ENCODE results near the gene ZNF488.
"Not testable (repeated sequence)": the region's sequence is repeated elsewhere in the genome, so short reads cannot be mapped to it uniquely, and the experiment has no call there.

The ZNF488 gene

GRCh38 chr10:47384148-47384921 lies at the start of gene ZNF488:
TSS of gene ZNF488 (minus strand) at chr10:47384293. CDS start at chr10:47368829, 15,464 bp downstream.
- peak; percentile 64 for DNase-seq

- DNase-seq = no peak
These were observed 41.8 kb upstream of the ZNF488 start for GRCh38 chr10:47425813-47426419.

GRCh38 chr10:47424231-47424630 lies 40.1 kb upstream of the ZNF488 start:
- DNase-seq = no peak

GRCh38 chr10:47423476-47423875 lies 39.4 kb upstream of the ZNF488 start:
- DNase-seq = no peak

- DNase-seq = no peak
These were observed 37.2 kb upstream of the ZNF488 start for GRCh38 chr10:47421057-47421952.

- DNase-seq = no peak
These were observed 36.4 kb upstream of the ZNF488 start for GRCh38 chr10:47420305-47421056.

- DNase-seq = no peak
These were observed 35.3 kb upstream of the ZNF488 start for GRCh38 chr10:47419421-47419820.

- no peak for DNase-seq
These were observed 34.9 kb upstream of the ZNF488 start for GRCh38 chr10:47418966-47419365.

GRCh38 chr10:47418321-47418720 lies 34.2 kb upstream of the ZNF488 start:
- DNase-seq = no peak

GRCh38 chr10:47416305-47417218 lies 32.5 kb upstream of the ZNF488 start:
- DNase-seq = not testable (repeated sequence)

GRCh38 chr10:47415520-47416304 lies 31.6 kb upstream of the ZNF488 start:
- DNase-seq = no peak

GRCh38 chr10:47414752-47415519 lies 30.8 kb upstream of the ZNF488 start:
- DNase-seq = no peak

GRCh38 chr10:47414227-47414592 lies 30.1 kb upstream of the ZNF488 start:
- no peak for DNase-seq

- no peak for DNase-seq
These were observed 29.6 kb upstream of the ZNF488 start for GRCh38 chr10:47413531-47414226.

- no peak for DNase-seq
These were observed 28.8 kb upstream of the ZNF488 start for GRCh38 chr10:47412869-47413268.

GRCh38 chr10:47412177-47412730 lies 28.2 kb upstream of the ZNF488 start:
- no peak for DNase-seq

- DNase-seq = no peak
These were observed 26.8 kb upstream of the ZNF488 start for GRCh38 chr10:47410862-47411261.

- DNase-seq = no peak
These were observed 26.2 kb upstream of the ZNF488 start for GRCh38 chr10:47410271-47410670.

- no peak for DNase-seq
These were observed 25.8 kb upstream of the ZNF488 start for GRCh38 chr10:47409866-47410256.

Measured in fibroblast of skin of right quadriceps (primary cell).